ENCODE data around the gene SVEP1.

- no peak for TF ChIP-seq CTCF (IDR thresholded peaks at IDR 0.05; ENCODE audit: poor library complexity)
- TF ChIP-seq EZH2 (IDR thresholded peaks at IDR 0.05; ENCODE audit: borderline replicate concordance): no peak
- TF ChIP-seq EZH2phosphoT487 (IDR thresholded peaks at IDR 0.05; ENCODE audit: low read depth, severe bottlenecking, unreplicated experiment): no peak
These were observed 138.7 kb downstream of the SVEP1 start for GRCh38 chr9:110440796-110441195.

Data from hepatocyte (in vitro differentiated cells).